ENCODE results near the gene DDX21. TPM values are rescaled to one million over a fixed set of nuclear protein-coding genes. Genes with fewer than 3 reads are reported as not detected.
A peak's percentile ranks its signal among the peaks of the same experiment; 100 is the strongest.

The DDX21 gene
- total and polyA plus RNA-seq, 2 of the 13 experiments (the other 11 are each of a cell fraction or from before 2014, with no cell fraction given): 52.5 to 147 TPM

- peaks cover 28% of the 10 kb centered on the region for H3K79me2 ChIP-seq (ENCODE audit: insufficient read depth, low read length)
- TF ChIP-seq NR0B2 (CRISPR knock-in tag; IDR thresholded peaks at IDR 0.05) (no peak), HNRNPUL1 (IDR thresholded peaks at IDR 0.05; ENCODE audit: low read depth, low read length) (no peak), ZKSCAN1 (IDR thresholded peaks at IDR 0.05; ENCODE audit: low read length) (no peak), HOXD1 (CRISPR knock-in tag; IDR thresholded peaks at IDR 0.05) (no peak), ZSCAN25 (CRISPR knock-in tag; IDR thresholded peaks at IDR 0.05) (no peak), ZNF296 (CRISPR knock-in tag; conservative IDR thresholded peaks at IDR 0.05) (no peak)
- FAIRE-seq (no peak), ATAC-seq (no peak), DNase-seq (ENCODE audit: low spot score) (no peak)
- H3K27ac ChIP-seq (ENCODE audit: extremely low read length, insufficient read depth, low read length): no peak overlapping the region
- H3K9me3 ChIP-seq (ENCODE audit: low read length): no peaks in the 10 kb centered on the region
- WGBS (ENCODE audit: low lambda C conversion rate): 99% methylated on average over 3 of the region's 3 CpGs
- H3K4me1 ChIP-seq (ENCODE audit: insufficient read depth, low read length): peaks cover 11% of the 10 kb centered on the region
- H2AFZ ChIP-seq (ENCODE audit: low read length): no peak overlapping the region
- in situ Hi-C loops (cut with HindIII; ENCODE audit: extremely low pct_ligation_motif_present, low pct_unique_long_range_greater_than_20kb) (no loop called here), intact Hi-C loops (cut with micrococcal nuclease; ENCODE audit: unreplicated experiment) (no loop called here)
- no peaks in the 10 kb centered on the region for H3K27me3 ChIP-seq (ENCODE audit: control insufficient read depth in 1 of 2, insufficient read depth in 2 of 2, low read length in 2 of 2)
- H3K4me2 ChIP-seq (ENCODE audit: low read depth, low read length): no peak overlapping the region
- POLR2A ChIA-PET: no interaction called here
- peaks cover 0 to 5% of the 10 kb centered on the region in 2 experiments; a peak in 3 of 5 replicates for H3K36me3 ChIP-seq (replicated peaks in 1 of 2; ENCODE audit: control insufficient read depth in 1 of 2, insufficient read depth in 2 of 2, low read length in 2 of 2)
- no peaks in the 10 kb centered on the region for H4K20me1 ChIP-seq (ENCODE audit: insufficient read depth, low read length)
- no TSS peak for BruUV-seq (replicated peaks)
- H3K9ac ChIP-seq (ENCODE audit: insufficient read depth, low read depth, low read length): no peak overlapping the region
- no peak overlapping the region for H3K4me3 ChIP-seq (replicated peaks in 1 of 3; ENCODE audit: insufficient read depth in 1 of 3, low read depth in 2 of 3, low read length in 3 of 3)
- CTCF ChIA-PET (ENCODE audit: low intra/inter-chr PET ratio, low total read pairs): no interaction called here
Observed at GRCh38 chr10:68997211-68997610, 41.2 kb downstream of the DDX21 start.

GRCh38 chr10:69004821-69005220 lies 48.9 kb downstream of the DDX21 start:
- ChIA-PET POLR2A (no interaction called here), CTCF (ENCODE audit: low intra/inter-chr PET ratio, low total read pairs) (interaction anchor here (0.7 to 2.6 kb wide), 3 partner anchors 87 to 387 kb away, joined by 3 to 18 read pairs (median 4); no protein-coding TSS in a partner anchor)
- BruUV-seq (replicated peaks): no TSS peak
- H3K36me3 ChIP-seq (replicated peaks in 1 of 2; ENCODE audit: control insufficient read depth in 1 of 2, insufficient read depth in 2 of 2, low read length in 2 of 2): peaks cover 3 to 28% of the 10 kb centered on the region in 2 experiments; a peak in 3 of 5 replicates
- H3K9me3 ChIP-seq (ENCODE audit: low read length): no peaks in the 10 kb centered on the region
- FAIRE-seq: no peak
- H3K79me2 ChIP-seq (ENCODE audit: insufficient read depth, low read length): no peaks in the 10 kb centered on the region
- no peak overlapping the region for H3K4me2 ChIP-seq (ENCODE audit: low read depth, low read length)
- no peak overlapping the region for H3K4me3 ChIP-seq (replicated peaks in 1 of 3; ENCODE audit: insufficient read depth in 1 of 3, low read depth in 2 of 3, low read length in 3 of 3)
- H2AFZ ChIP-seq (ENCODE audit: low read length): no peak overlapping the region
- no peak for ATAC-seq
- H3K4me1 ChIP-seq (ENCODE audit: insufficient read depth, low read length): peaks cover 6% of the 10 kb centered on the region; the same call in 1 of the 2 replicates
- H3K27ac ChIP-seq (ENCODE audit: extremely low read length, insufficient read depth, low read length): no peak overlapping the region
- H3K9ac ChIP-seq (ENCODE audit: insufficient read depth, low read depth, low read length): no peak overlapping the region
- 67% methylated on average over 1 of the region's 1 CpG for WGBS (ENCODE audit: low lambda C conversion rate)
- DNase-seq (ENCODE audit: low spot score): peak; percentile 17
- intact Hi-C loops (cut with micrococcal nuclease; ENCODE audit: unreplicated experiment) (loop anchor here (1.0 kb wide), 1 partner anchor 88 kb away; no protein-coding TSS in a partner anchor), in situ Hi-C loops (cut with HindIII; ENCODE audit: extremely low pct_ligation_motif_present, low pct_unique_long_range_greater_than_20kb) (loop anchor here (5.0 kb wide), 1 partner anchor 87 kb away; no protein-coding TSS in a partner anchor)
- H4K20me1 ChIP-seq (ENCODE audit: insufficient read depth, low read length): no peaks in the 10 kb centered on the region
- no peaks in the 10 kb centered on the region for H3K27me3 ChIP-seq (ENCODE audit: control insufficient read depth in 1 of 2, insufficient read depth in 2 of 2, low read length in 2 of 2)
- no peak for TF ChIP-seq ZNF710 (CRISPR knock-in tag; IDR thresholded peaks at IDR 0.05; ENCODE audit: borderline replicate concordance)
- TF ChIP-seq ZNF660 (CRISPR knock-in tag; IDR thresholded peaks at IDR 0.05; ENCODE audit: borderline replicate concordance, low read depth): no peak
- no peak for TF ChIP-seq HIC2 (CRISPR knock-in tag; IDR thresholded peaks at IDR 0.05; ENCODE audit: low read depth)
- TF ChIP-seq ZNF777 (CRISPR knock-in tag; IDR thresholded peaks at IDR 0.05): no peak
- no peak for TF ChIP-seq CCDC6 (CRISPR knock-in tag; IDR thresholded peaks at IDR 0.05)
- no peak for TF ChIP-seq FOSL1 (CRISPR knock-in tag; IDR thresholded peaks at IDR 0.05; ENCODE audit: borderline replicate concordance)
- peak; percentile 42 for TF ChIP-seq CTCF (CRISPR knock-in tag; IDR thresholded peaks at IDR 0.05)

Data from HepG2 (cell line).